ENCODE results near the gene CCDC194.

DNA sequence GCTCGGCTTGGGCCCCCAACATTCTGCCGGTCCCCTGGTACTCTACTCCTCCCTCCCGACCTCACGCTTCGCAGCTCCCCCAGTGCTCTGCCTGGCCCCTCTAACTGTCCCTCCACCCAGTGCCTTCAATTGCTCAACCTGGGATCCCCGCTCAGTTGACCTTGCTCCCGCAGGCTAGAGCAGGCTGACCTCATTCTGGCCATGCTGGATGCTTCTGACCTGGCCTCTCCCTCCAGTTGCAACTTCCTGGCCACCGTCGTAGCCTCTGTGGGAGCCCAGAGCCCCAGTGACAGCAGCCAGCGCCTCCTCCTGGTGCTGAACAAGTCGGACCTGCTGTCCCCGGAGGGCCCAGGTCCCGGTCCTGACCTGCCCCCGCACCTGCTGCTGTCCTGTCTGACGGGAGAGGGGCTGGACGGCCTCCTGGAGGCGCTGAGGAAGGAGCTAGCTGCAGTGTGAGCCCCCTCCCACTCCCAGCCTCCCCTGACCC, 53.1 kb downstream of the CCDC194 start:
- TF ChIP-seq CTCF (IDR thresholded peaks at IDR 0.05) (no peak), POLR2AphosphoS5 (IDR thresholded peaks at IDR 0.05) (no peak), POLR2A (IDR thresholded peaks at IDR 0.05) (no peak)
